ENCODE measurements around the gene ACOT7. TPM values are rescaled to one million over a fixed set of nuclear protein-coding genes. Genes with fewer than 3 reads are reported as not detected.

The ACOT7 gene
- total RNA-seq, 1 donor from 2014 or later, result 35.1 TPM

- Mint-ChIP-seq H3K27me3 (ENCODE audit: unreplicated experiment) (peaks cover 12% of the 10 kb centered on the region), H3K4me3 (ENCODE audit: unreplicated experiment) (peak overlapping the region; percentile 47), H3K9me3 (ENCODE audit: unreplicated experiment) (no peaks in the 10 kb centered on the region), H3K27ac (ENCODE audit: unreplicated experiment) (peak overlapping the region; percentile 96), H3K4me1 (ENCODE audit: unreplicated experiment) (peaks cover 18% of the 10 kb centered on the region), H3K36me3 (ENCODE audit: low read depth, unreplicated experiment) (no peaks in the 10 kb centered on the region)
- peak; percentile 64 for DNase-seq (ENCODE audit: low spot score)
- peak; percentile 47 for TF ChIP-seq CTCF (IDR thresholded peaks at IDR 0.05; ENCODE audit: unreplicated experiment)
These were observed 45.7 kb downstream of the ACOT7 start for GRCh38 chr1:6347641-6348487.

- Mint-ChIP-seq H3K36me3 (ENCODE audit: low read depth, unreplicated experiment) (no peaks in the 10 kb centered on the region), H3K27ac (ENCODE audit: unreplicated experiment) (no peak overlapping the region), H3K4me3 (ENCODE audit: unreplicated experiment) (no peak overlapping the region)
These were observed 48.1 kb downstream of the ACOT7 start for GRCh38 chr1:6345460-6345859.

GRCh38 chr1:6345009-6345408, 48.6 kb downstream of the ACOT7 start:
- peaks cover 15% of the 10 kb centered on the region for H3K4me1 Mint-ChIP-seq (ENCODE audit: unreplicated experiment)
- no peak for DNase-seq (ENCODE audit: low spot score)
- H3K36me3 Mint-ChIP-seq (ENCODE audit: low read depth, unreplicated experiment), result no peaks in the 10 kb centered on the region
- peaks cover 14% of the 10 kb centered on the region for H3K27me3 Mint-ChIP-seq (ENCODE audit: unreplicated experiment)
- H3K27ac Mint-ChIP-seq (ENCODE audit: unreplicated experiment), result no peak overlapping the region
- no peaks in the 10 kb centered on the region for H3K9me3 Mint-ChIP-seq (ENCODE audit: unreplicated experiment)
- no peak for TF ChIP-seq CTCF (IDR thresholded peaks at IDR 0.05; ENCODE audit: unreplicated experiment)
- no peak overlapping the region for H3K4me3 Mint-ChIP-seq (ENCODE audit: unreplicated experiment)

More at GRCh38 chr1:6345460-6345859, 48.1 kb downstream of the ACOT7 start:
- no peak for DNase-seq (ENCODE audit: low spot score)
- Mint-ChIP-seq H3K4me1 (ENCODE audit: unreplicated experiment) (peaks cover 15% of the 10 kb centered on the region), H3K27me3 (ENCODE audit: unreplicated experiment) (peaks cover 14% of the 10 kb centered on the region), H3K9me3 (ENCODE audit: unreplicated experiment) (no peaks in the 10 kb centered on the region)
- no peak for TF ChIP-seq CTCF (IDR thresholded peaks at IDR 0.05; ENCODE audit: unreplicated experiment)

DNA sequence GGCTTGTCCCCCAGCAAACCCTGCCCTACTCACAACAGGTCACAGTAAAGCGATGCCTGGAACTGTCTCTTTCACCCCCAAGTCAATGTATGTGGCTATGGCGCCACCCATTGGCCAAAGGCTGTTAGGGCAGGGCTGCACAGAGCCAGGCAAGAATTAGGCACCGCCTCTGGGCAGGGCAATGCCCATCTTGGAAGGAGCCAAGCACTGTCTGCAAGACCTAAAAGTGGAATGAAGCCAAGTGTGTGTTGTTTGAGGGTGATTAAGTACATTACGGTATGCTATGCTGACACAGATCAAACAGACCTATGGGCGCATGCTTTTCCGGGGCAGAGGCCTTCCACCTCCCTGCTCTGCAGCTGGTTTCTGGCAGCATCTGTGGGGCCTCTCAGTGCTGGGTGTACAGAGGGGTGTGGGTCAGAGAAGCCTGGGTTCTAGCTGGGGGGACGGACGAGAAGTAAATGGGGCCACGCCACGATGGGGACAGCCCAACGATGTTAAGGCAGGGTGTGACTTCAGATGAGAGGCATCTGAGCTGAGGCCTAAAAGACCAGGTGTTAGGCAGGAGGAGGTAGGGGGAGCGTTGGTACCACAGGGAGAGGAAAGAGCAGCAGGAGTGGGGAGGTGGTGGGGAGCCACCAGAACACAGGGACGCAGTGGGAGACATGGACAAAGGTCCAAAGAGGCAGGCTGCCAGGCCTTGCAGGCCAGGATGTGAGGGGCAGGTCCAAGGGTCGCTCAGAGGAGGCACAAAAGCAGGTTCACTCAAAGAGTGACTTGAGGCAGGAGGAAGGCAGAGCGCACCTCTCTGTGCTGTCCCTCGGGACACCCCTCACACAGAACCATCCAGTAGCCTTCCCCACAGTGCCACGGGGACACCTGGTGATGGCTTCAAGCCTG, 49.8 kb downstream of the ACOT7 start:
- no peaks in the 10 kb centered on the region for H3K9me3 Mint-ChIP-seq (ENCODE audit: unreplicated experiment)
- peak; percentile 84 for TF ChIP-seq CTCF (IDR thresholded peaks at IDR 0.05; ENCODE audit: unreplicated experiment)
- DNase-seq (ENCODE audit: low spot score), result peak; percentile 81
- H3K4me1 Mint-ChIP-seq (ENCODE audit: unreplicated experiment), result peaks cover 9% of the 10 kb centered on the region
- H3K36me3 Mint-ChIP-seq (ENCODE audit: low read depth, unreplicated experiment), result no peaks in the 10 kb centered on the region
- H3K4me3 Mint-ChIP-seq (ENCODE audit: unreplicated experiment), result no peak overlapping the region
- H3K27me3 Mint-ChIP-seq (ENCODE audit: unreplicated experiment), result peaks cover 14% of the 10 kb centered on the region
- H3K27ac Mint-ChIP-seq (ENCODE audit: unreplicated experiment), result no peak overlapping the region

Measured in endothelial cell (in vitro differentiated cells).